Tibial nerve (tissue), 4 donors: ENCODE results near the gene CAMTA1. TPM values are rescaled to one million over a fixed set of nuclear protein-coding genes. Genes with fewer than 3 reads are reported as not detected.

Experiments
- DNase-seq, 2 donors: peaks; one replicate each; pipeline ENCODE4 v3.0.0-alpha.2; 2019; ENCODE audit warnings: low spot score in 2 of 2
- H3K27ac ChIP-seq, 4 donors: fragments of 200-600 bp; sonication (generic) in 3 of 4; one replicate each; pipeline ENCODE4 v1.5.1; 2017 to 2019; ENCODE audit warnings: mild to moderate bottlenecking in 1 of 4
- H3K27me3 ChIP-seq, 2 donors: fragments of 200-600 bp; sonication (generic) in 1 of 2; one replicate each; pipeline versions ENCODE4 v1.5.1 to v1.6.0; 2017 to 2019
- H3K36me3 ChIP-seq, 3 donors: fragments of 200-600 bp; sonication (generic); one replicate each; pipeline ENCODE4 v1.5.1; 2018 to 2019
- H3K4me1 ChIP-seq, 4 donors: fragments of 200-600 bp; sonication (generic) in 3 of 4; one replicate each; pipeline ENCODE4 v1.5.1; 2017 to 2019
- H3K4me3 ChIP-seq, 4 donors: fragments of 200-600 bp; sonication (generic) in 3 of 4; one replicate each; pipeline ENCODE4 v1.5.1; 2017 to 2019; ENCODE audit warnings: mild to moderate bottlenecking in 1 of 4, moderate library complexity in 1 of 4
- H3K9me3 ChIP-seq, 4 donors: fragments of 200-600 bp; sonication (generic) in 3 of 4; one replicate each; pipeline ENCODE4 v1.5.1; 2017 to 2019
- EP300 ChIP-seq, 2 donors: sonication (generic); formaldehyde crosslinking; IDR thresholded peaks; one replicate each; pipeline ENCODE4 v1.6.1; 2017; ENCODE audit warnings: antibody characterized with exemption in 2 of 2, mild to moderate bottlenecking in 1 of 2
- POLR2A ChIP-seq, 2 donors: fragments of 450-650 bp; IDR thresholded peaks; one replicate each; pipeline ENCODE4 v1.6.1; 2017; ENCODE audit warnings: antibody characterized with exemption in 2 of 2, mild to moderate bottlenecking in 2 of 2, moderate library complexity in 2 of 2
- WGBS, 2 donors: methylation state at CpG; one replicate each; pipeline ENCODE4 v1.1.5; 2018; 5-methylcytosine and 5-hydroxymethylcytosine counted together
- small RNA-seq: library from RNA; depleted of rRNA; stranded (forward); fragments of <200 nt; gene quantifications from one replicate; pipeline ENCODE3, GENCODE V24; 2016
- total RNA-seq, 4 donors: library from RNA; depleted of rRNA; stranded (reverse); fragments of >200 nt; gene quantifications; one replicate each; pipeline ENCODE4 v1.1.0, GENCODE V29; 2016
- TF ChIP-seq, protein P1 (sequence below), 5 experiments: fragments of 200-600 bp in 3 of 5; fragments of 450-650 bp in 2 of 5; sonication (generic) in 3 of 5; IDR thresholded peaks; one replicate each; pipeline ENCODE4 v1.5.1; 2016 to 2019; ENCODE audit warnings: antibody characterized with exemption in 5 of 5, mild to moderate bottlenecking in 3 of 5, moderate library complexity in 2 of 5

Gene CAMTA1
- total RNA-seq, 4 donors from 2014 or later: 41.8 to 104 (median 87.2) TPM

DNA sequence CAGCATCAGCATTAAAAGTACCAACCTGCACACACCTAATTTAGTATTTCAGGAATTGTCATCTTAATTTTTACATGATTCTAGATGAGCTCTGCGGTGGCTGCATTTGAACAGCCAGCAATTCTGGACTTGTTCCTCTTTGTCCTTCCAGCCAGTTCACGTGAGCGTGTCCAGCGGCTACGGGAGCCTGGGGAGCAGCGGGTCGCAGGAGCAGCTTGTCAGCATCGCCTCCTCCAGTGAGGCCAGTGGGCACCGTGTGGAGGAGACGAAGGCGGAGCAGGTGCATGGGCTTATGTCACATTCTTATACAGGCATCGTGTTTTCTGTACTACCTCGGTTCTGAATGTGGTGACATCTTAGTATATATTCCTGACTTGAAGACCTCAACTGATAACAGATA lies 1024.5 kb downstream of the CAMTA1 start:
- DNase-seq: no peak
- Histone ChIP-seq H3K9me3 (peaks cover 0 to 11% (median 4%) of the 10 kb centered on the region in 4 donors), H3K4me1 (no peaks in the 10 kb centered on the region), H3K4me3 (no peak overlapping the region), H3K27ac (no peak overlapping the region), H3K27me3 (no peaks in the 10 kb centered on the region), H3K36me3 (peaks cover 0 to 84% (median 32%) of the 10 kb centered on the region in 3 donors)
- 96 to 98% methylated on average over 13 of the region's 13 CpGs for WGBS, 2 donors
- TF ChIP-seq EP300 (IDR thresholded peaks at IDR 0.05) (no peak), POLR2A (IDR thresholded peaks at IDR 0.05) (no peak)
- TF ChIP-seq, protein P1, sequence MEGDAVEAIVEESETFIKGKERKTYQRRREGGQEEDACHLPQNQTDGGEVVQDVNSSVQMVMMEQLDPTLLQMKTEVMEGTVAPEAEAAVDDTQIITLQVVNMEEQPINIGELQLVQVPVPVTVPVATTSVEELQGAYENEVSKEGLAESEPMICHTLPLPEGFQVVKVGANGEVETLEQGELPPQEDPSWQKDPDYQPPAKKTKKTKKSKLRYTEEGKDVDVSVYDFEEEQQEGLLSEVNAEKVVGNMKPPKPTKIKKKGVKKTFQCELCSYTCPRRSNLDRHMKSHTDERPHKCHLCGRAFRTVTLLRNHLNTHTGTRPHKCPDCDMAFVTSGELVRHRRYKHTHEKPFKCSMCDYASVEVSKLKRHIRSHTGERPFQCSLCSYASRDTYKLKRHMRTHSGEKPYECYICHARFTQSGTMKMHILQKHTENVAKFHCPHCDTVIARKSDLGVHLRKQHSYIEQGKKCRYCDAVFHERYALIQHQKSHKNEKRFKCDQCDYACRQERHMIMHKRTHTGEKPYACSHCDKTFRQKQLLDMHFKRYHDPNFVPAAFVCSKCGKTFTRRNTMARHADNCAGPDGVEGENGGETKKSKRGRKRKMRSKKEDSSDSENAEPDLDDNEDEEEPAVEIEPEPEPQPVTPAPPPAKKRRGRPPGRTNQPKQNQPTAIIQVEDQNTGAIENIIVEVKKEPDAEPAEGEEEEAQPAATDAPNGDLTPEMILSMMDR (IDR thresholded peaks at IDR 0.05): no peak

DNA sequence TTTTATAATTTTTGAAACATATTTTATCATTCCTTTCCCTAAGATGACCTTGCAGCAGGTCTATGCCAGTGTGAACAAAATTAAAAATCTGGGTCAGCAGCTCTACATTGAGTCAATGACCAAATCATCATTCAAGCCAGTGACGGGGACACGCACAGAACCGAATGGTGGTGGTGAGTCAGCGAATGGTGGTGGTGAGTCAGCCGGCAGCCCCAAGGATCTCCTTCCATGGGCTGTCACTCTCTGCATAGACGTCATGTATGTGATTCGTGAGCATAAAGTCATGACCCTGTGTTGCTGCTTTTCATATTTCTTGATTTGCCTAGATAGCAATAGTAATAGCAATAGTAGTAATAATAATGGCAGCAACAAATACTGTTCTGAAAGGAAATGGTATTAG lies 1025.1 kb downstream of the CAMTA1 start:
- no peak overlapping the region for H3K4me3 ChIP-seq
- 60 to 63% methylated on average over 7 of the region's 7 CpGs for WGBS, 2 donors
- no peaks in the 10 kb centered on the region for H3K27me3 ChIP-seq
- H3K27ac ChIP-seq: no peak overlapping the region
- H3K36me3 ChIP-seq: peaks cover 0 to 82% (median 32%) of the 10 kb centered on the region in 3 donors
- no peak for DNase-seq
- TF ChIP-seq, protein P1 (IDR thresholded peaks at IDR 0.05): no peak
- TF ChIP-seq EP300 (IDR thresholded peaks at IDR 0.05): no peak
- no peak for TF ChIP-seq POLR2A (IDR thresholded peaks at IDR 0.05)
- no peaks in the 10 kb centered on the region for H3K4me1 ChIP-seq
- H3K9me3 ChIP-seq: peaks cover 0 to 11% (median 4%) of the 10 kb centered on the region in 4 donors

DNA sequence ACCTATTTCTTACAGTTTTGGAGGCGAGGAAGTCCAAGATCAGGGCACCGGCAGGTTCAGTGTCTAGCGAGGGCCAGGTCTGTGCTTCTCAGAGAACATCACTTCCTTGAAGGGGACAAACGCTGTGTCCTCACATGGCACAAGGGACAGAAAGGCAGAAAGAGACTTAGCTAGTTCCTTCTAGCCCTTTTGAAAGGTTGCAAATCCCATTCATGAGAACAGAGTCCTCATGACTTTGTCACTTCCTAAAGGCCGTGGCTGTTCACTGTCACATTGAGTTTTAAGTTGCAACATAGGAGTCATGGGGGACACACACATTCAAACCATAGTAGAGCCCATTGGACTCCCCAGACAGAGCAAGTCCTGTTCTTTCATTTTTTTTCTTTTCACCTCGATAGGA lies 1026.2 kb downstream of the CAMTA1 start:
- 85 to 90% methylated on average over 6 of the region's 6 CpGs for WGBS, 2 donors
- Histone ChIP-seq H3K4me1 (no peaks in the 10 kb centered on the region), H3K36me3 (peaks cover 0 to 74% (median 32%) of the 10 kb centered on the region in 3 donors), H3K27ac (no peak overlapping the region), H3K9me3 (peaks cover 0 to 11% (median 4%) of the 10 kb centered on the region in 4 donors), H3K4me3 (no peak overlapping the region), H3K27me3 (no peaks in the 10 kb centered on the region)
- no peak for DNase-seq
- TF ChIP-seq EP300 (IDR thresholded peaks at IDR 0.05) (no peak), POLR2A (IDR thresholded peaks at IDR 0.05) (no peak)
- TF ChIP-seq, protein P1 (IDR thresholded peaks at IDR 0.05): no peak

DNA sequence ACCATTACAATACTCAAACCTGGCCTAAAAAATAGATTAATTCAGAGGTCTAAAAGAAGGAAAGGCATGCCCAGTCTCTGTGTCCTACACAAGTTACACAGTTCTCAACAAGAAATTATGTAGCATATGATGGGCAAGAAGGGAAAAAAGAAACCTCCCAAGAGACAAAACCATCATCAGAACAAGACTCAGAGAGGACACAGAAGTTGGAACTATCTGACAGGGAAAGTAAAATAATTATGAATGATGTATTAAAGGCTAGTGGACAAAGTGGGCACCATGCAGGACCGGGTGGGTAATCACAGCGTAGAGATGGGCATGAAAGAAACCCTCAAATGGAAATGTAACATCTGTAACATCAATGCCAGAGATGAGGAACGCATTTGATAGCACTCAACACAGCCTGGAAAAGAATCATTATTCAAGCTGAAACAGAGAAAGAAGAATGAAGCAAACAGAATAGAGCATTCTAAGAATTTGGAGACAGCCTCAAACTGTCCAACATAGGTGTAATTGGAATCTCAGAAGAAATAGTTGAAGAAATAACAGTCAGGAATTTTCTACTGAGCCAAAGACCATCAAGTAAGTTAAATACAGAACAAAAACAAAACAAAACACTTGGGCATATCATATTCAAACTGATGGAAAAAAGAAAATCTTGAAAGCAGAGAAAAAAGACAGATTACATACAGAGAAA lies 1028.6 kb downstream of the CAMTA1 start:
- Histone ChIP-seq H3K27ac (no peak overlapping the region), H3K9me3 (peaks cover 0 to 11% (median 4%) of the 10 kb centered on the region in 4 donors), H3K36me3 (peaks cover 0 to 83% (median 32%) of the 10 kb centered on the region in 3 donors), H3K27me3 (no peaks in the 10 kb centered on the region), H3K4me3 (no peak overlapping the region), H3K4me1 (no peaks in the 10 kb centered on the region)
- TF ChIP-seq EP300 (IDR thresholded peaks at IDR 0.05): no peak
- no peak for TF ChIP-seq POLR2A (IDR thresholded peaks at IDR 0.05)
- TF ChIP-seq, protein P1 (IDR thresholded peaks at IDR 0.05): no peak
- WGBS, 2 donors: 97% methylated on average over 3 of the region's 3 CpGs
- no peak for DNase-seq

Small RNA genes within 50 kb of the gene (small RNA-seq; reads per million reads assigned to genes)
- gene AL359881.1 (not detected), gene AL590128.1 (not detected), gene RNU1-8P (not detected)

Other genes with a start within 250 kb of the CAMTA1 start
- gene NOL9, start 230.9 kb upstream of the CAMTA1 start, total RNA-seq: 10 to 100 TPM; 17.9 to 30.9 (median 26.0) TPM
- under 1 TPM in 2 of 4 donors, not detected in 2; 0.22 to 0.78 TPM for gene TAS1R1, start 230.1 kb upstream of the CAMTA1 start, total RNA-seq
- gene ZBTB48, start 205.5 kb upstream of the CAMTA1 start, total RNA-seq: 10 to 100 TPM; 27.5 to 41.1 (median 33.6) TPM
- 10 to 100 TPM; 59.4 to 79.2 (median 72.5) TPM for gene KLHL21, start 182.6 kb upstream of the CAMTA1 start, total RNA-seq
- 10 to 100 TPM; 12.9 to 17.7 (median 15.7) TPM for gene PHF13, start 171.7 kb upstream of the CAMTA1 start, total RNA-seq
- 10 to 100 TPM; 35.0 to 39.8 (median 37.1) TPM for gene THAP3, start 160.6 kb upstream of the CAMTA1 start, total RNA-seq
- 10 to 100 TPM; 24.9 to 36.9 (median 31.7) TPM for gene DNAJC11, start 83.6 kb upstream of the CAMTA1 start, total RNA-seq